GM18870 (cell line): ENCODE measurements around the gene VARS2.

Source experiments
- ATAC-seq: cut with Tn5 transposase; IDR thresholded peaks from one replicate; pipeline ENCODE4 v1.9.1; 2021; ENCODE audit warnings: moderate library complexity; ENCODE audit not compliant: unreplicated experiment

The VARS2 gene

GRCh38 chr6:30884521-30885480 lies 29.2 kb upstream of the VARS2 start:
- ATAC-seq: no peak

- no peak for ATAC-seq
Observed at GRCh38 chr6:30885481-30885998, 28.5 kb upstream of the VARS2 start.

GRCh38 chr6:30885999-30886896 lies 27.8 kb upstream of the VARS2 start:
- ATAC-seq: no peak

- no peak for ATAC-seq
Observed at GRCh38 chr6:30886897-30887255, 27.2 kb upstream of the VARS2 start.

GRCh38 chr6:30887901-30888815 lies 25.9 kb upstream of the VARS2 start:
- no peak for ATAC-seq

GRCh38 chr6:30888816-30889495 lies 25.1 kb upstream of the VARS2 start:
- ATAC-seq: no peak

GRCh38 chr6:30889496-30889885 lies 24.5 kb upstream of the VARS2 start:
- no peak for ATAC-seq

GRCh38 chr6:30889921-30890645 lies 24.0 kb upstream of the VARS2 start:
- ATAC-seq: no peak

- no peak for ATAC-seq
Observed at GRCh38 chr6:30890646-30891449, 23.2 kb upstream of the VARS2 start.

GRCh38 chr6:30891450-30891723 lies 22.7 kb upstream of the VARS2 start:
- no peak for ATAC-seq

- ATAC-seq: no peak
Observed at GRCh38 chr6:30891816-30892538, 22.1 kb upstream of the VARS2 start.

GRCh38 chr6:30893001-30893591 lies 20.9 kb upstream of the VARS2 start:
- ATAC-seq: no peak

GRCh38 chr6:30893666-30894065 lies 20.4 kb upstream of the VARS2 start:
- no peak for ATAC-seq

- ATAC-seq: no peak
Observed at GRCh38 chr6:30894381-30894780, 19.7 kb upstream of the VARS2 start.

GRCh38 chr6:30894935-30895334 lies 19.1 kb upstream of the VARS2 start:
- no peak for ATAC-seq

- no peak for ATAC-seq
Observed at GRCh38 chr6:30895343-30895742, 18.7 kb upstream of the VARS2 start.

GRCh38 chr6:30896541-30896940 lies 17.5 kb upstream of the VARS2 start:
- ATAC-seq: no peak

- no peak for ATAC-seq
Observed at GRCh38 chr6:30897882-30898281, 16.2 kb upstream of the VARS2 start.
